Measurements from ENCODE around the gene ARHGEF3.

DNA sequence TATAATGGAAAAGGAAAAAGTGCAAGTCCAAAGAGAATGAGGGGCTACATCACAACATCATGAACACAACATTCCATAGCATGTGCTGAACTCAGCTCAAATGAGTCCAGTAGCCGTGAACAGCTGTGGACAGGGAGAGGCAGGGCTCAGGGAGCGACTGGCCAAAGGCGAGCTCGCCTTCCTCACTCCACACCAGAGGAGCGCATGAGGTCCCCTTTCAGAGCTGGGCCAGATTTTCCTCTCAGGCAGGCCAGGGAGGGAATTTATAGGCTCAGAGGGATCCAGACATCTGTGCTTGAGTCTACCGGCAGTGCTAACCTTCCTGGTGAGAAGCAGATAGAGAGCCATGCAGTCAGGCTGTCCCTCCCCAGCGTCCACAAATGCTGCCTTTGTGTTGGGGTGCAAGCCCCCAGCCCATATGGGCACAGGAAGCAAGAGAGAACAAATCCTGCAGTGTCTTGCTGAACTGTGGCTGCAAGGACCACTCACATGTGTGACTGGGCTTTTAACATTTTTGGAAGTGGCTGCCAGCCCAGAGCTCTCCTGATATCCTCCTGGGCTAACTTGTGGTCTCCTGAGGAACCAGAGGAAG is 32.5 kb downstream of the ARHGEF3 start:
- TF ChIP-seq, protein P1, sequence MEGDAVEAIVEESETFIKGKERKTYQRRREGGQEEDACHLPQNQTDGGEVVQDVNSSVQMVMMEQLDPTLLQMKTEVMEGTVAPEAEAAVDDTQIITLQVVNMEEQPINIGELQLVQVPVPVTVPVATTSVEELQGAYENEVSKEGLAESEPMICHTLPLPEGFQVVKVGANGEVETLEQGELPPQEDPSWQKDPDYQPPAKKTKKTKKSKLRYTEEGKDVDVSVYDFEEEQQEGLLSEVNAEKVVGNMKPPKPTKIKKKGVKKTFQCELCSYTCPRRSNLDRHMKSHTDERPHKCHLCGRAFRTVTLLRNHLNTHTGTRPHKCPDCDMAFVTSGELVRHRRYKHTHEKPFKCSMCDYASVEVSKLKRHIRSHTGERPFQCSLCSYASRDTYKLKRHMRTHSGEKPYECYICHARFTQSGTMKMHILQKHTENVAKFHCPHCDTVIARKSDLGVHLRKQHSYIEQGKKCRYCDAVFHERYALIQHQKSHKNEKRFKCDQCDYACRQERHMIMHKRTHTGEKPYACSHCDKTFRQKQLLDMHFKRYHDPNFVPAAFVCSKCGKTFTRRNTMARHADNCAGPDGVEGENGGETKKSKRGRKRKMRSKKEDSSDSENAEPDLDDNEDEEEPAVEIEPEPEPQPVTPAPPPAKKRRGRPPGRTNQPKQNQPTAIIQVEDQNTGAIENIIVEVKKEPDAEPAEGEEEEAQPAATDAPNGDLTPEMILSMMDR (IDR thresholded peaks at IDR 0.05 in 8 of 11, conservative IDR thresholded peaks at IDR 0.05 in 3 of 11), result no peak
- no peak for TF ChIP-seq POLR2A (IDR thresholded peaks at IDR 0.05)
- TF ChIP-seq POLR2AphosphoS5 (IDR thresholded peaks at IDR 0.05), result no peak
